UCSD-AML1 (cell line): ENCODE data around the gene TEAD2.

ENCODE experiments used
- DNase-seq: peaks from one replicate; lab custom pipeline; 2025; ENCODE audit not compliant: unreplicated experiment; lab: John Stamatoyannopoulos, UW

TEAD2 gene

GRCh38 chr19:49348305-49349189, 13.7 kb downstream of the TEAD2 start:
- DNase-seq = no peak

DNA sequence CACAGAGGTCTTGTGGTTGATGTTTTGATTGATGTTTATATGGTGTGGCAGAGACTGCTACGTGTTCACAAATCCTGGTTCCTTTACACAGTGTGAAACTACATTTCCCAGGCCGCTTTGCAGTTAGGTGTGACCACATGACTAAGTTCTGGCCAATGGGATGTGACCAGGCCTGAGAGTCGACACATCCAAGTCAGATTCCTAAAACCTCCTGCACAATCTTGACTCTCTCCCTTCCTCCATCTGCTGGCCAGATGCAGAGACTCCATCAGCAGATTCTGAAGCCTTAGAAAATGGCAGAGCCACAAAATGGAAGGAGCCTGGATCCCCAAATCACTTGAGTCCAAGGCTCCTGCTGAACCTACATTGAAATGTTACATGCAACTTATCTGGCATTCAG, 14.4 kb downstream of the TEAD2 start:
- peak; percentile 36 for DNase-seq

- no peak for DNase-seq
Observed at GRCh38 chr19:49347191-49347590, 15.0 kb downstream of the TEAD2 start.

- no peak for DNase-seq
Observed at GRCh38 chr19:49344505-49345423, 17.5 kb downstream of the TEAD2 start.

GRCh38 chr19:49343123-49343522, 19.1 kb downstream of the TEAD2 start:
- no peak for DNase-seq

DNA sequence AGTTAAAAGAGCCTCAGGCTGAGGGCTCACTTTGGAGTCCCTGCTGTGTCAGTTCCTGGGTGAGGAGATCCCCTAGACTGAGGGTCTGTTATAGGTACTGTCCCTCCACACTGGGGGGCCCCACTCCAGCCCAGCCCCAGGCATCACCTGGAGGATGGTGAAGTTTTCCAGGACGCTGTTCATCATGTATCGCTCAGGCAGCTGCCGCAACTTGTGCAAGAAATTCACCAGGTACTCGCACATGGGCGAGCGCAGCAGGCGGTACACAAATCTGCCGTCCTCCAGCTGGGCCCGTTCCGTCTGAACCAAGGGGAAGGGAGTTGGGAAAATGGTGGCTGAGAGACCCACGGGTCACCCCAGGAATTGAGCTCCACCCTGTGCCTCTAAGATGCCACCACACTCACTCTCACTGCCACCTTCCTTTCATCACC, 19.9 kb downstream of the TEAD2 start:
- DNase-seq = no peak

DNA sequence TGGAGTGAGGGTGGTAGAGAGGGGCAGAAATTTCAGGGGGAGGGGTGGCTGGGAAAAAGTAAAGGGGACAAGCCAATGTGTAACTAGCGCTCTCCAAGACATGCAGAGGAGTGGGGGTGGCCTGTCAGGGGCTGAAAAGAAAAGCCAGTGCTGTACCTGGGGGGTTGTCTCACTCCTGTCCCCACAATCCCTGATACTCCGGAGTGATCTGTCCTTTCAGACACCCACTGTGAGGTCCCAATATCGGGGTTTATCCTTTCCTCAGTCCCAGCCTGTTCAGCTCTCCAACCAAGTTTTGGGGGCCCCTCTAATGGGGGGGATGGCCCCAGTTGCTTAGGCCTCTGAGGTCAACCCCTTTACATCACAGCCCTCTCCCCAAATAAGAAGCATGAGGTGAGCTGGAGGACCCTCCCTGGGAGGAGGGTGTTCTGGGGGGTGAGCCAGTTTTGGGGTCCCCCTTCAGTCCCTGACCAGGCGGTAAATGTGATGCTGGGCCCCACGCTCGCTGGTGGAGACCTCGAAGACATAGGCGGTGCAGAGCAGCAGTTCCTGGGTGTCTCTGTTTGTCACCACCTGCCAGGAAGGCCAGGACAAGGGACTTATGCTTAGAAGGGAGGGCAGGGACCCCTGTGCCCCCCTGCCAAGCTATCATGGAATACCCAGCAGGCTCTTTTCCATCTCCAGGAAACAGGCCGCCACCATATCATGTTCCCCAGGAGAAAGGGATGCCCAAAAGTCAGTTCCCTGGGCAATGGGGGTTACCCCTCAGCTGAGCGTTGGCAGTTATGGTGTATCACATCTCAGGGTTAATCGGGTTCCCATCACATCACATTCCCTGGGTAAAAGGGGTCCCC, 21.1 kb downstream of the TEAD2 start:
- DNase-seq = no peak

DNA sequence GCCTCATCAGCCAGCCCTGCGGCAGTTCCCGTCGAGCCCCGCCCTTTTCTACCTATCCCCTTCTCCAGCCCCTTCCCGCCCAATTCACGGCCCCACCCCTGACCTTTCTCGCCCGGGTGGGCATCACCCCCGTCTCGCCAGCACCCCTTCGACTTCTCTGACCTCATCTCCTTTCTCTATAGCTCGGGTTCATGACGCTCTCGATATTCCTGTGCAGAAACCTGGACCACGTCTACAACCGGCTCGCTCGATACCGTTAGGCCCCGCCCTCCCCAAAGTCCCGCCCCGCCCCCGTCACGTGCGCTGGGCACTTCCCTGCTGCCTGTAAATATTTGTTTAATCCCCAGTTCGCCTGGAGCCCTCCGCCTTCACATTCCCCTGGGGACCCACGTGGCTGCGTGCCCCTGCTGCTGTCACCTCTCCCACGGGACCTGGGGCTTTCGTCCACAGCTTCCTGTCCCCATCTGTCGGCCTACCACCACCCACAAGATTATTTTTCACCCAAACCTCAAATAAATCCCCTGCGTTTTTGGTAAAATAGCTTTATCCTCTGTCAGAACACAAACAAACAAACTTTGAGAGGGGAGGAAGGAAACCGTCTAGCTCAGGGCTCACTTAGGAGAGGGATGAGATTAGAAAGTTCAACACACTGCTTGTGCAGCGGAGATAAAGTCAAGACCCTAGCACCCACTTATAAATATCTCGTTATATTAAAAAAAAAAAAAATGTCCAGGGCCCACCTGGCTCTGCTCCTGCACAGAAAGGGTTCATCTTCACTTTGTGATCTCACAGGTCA, 21.9 kb downstream of the TEAD2 start:
- DNase-seq = no peak

- DNase-seq = no peak
Observed at GRCh38 chr19:49339301-49340068, 22.7 kb downstream of the TEAD2 start.

GRCh38 chr19:49338691-49339300, 23.4 kb downstream of the TEAD2 start:
- no peak for DNase-seq

- no peak for DNase-seq
Observed at GRCh38 chr19:49338023-49338677, 24.1 kb downstream of the TEAD2 start.

DNA sequence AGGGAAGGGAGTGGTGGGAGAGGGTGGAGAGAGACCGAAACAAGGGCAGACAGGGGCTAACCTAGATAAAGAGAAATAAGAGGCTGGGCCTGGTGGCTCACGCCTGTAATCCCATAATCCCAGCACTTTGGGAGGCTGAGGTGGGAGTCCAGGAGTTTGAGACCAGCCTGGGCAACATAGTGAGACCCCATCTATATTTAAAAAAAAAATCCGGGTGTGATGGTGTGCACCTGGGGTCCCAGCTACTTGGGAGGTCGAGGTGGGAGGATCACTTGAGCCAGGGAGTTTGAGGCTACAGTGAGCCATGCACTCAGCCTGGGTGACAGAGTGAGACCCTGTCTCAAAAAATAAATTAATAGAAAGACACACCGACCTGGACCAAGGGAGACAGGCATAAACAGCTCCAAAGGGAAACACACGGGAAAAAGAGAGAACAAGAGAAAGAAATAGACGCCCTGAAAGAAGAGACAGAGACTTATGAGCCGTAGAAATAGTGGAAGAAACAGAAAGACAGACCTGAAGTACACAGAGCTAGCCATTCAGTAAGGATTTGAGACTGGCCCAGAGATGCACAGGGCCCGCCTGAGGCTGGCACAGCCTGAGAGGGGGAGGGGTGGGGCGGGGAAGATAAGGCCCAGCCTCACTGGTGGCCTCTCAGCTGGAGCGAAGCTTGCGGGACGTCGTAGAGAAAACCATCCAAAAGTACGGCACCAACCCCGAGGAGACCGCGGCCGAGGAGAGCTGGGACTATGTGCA, 24.8 kb downstream of the TEAD2 start:
- no peak for DNase-seq

DNA sequence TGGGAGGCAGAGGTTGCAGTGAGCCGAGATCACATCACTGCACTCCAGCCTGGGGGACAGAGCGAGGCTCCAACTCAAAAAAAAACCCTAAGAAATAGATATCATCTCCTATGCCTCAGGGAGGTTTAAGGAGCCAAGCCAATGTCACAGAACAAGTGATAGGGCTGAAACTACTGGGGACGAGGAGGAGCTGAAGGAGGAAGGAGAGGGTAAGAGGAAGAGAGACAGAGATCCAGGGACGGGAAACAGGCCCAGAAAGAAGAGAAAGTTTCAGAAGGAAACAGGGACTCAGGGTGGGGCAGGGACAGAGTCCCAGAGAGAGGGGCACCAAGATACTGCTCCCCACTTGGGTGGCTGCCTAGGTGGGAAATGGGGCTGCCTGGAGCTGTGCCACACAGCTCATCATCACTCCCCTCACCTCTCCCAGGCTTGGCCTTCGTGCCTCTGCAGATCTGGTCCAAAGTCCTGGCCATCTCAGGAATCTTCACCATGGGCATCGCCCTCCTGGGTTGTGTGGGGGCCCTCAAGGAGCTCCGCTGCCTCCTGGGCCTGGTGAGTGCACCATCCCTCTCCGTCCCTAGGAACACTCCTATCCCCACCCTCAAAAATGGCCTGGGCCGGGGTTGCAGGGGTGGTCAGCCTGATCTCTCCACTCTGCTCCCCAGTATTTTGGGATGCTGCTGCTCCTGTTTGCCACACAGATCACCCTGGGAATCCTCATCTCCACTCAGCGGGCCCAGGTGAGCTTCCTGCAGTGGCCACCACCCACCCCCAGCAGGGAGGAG, 25.5 kb downstream of the TEAD2 start:
- no peak for DNase-seq

GRCh38 chr19:49335784-49336481, 26.3 kb downstream of the TEAD2 start:
- DNase-seq = no peak

DNA sequence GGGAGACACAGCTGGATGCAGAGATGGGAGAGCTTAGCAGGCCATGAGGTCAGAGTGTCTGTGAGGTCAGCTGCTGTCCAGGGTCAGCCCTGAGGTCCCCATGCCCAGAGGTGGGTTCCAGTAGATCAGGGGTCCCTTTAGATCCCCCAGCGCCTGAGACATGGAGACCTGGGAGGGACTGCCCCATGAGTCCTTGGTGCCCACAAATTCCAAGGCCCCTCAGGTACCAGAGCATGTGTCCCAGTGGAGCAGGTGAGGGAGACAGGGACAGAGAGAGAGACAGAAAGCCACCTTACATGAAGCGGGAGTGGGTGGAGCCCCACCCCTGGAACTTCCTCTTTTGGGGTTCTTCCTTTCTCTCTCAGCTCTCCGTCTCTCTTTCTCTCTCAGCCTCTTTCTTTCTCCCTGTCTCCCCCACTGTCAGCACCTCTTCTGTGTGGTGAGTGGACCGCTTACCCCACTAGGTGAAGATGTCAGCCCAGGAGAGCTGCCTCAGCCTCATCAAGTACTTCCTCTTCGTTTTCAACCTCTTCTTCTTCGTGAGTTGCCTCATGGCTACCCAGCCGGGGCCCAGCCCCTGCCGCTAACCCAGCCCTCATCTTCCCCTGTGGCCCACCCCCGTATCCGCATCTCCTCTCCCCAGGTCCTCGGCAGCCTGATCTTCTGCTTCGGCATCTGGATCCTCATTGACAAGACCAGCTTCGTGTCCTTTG, 27.0 kb downstream of the TEAD2 start, which contains the start of gene CD37:
CD37 (plus strand) TSS at position 336 of the 713 bp plus-strand sequence; CDS start at position 471, 135 bp downstream.
- peak; percentile 67 for DNase-seq
